Measurements from ENCODE around the gene COX10. TPM values are rescaled to one million over a fixed set of nuclear protein-coding genes. Genes with fewer than 3 reads are reported as not detected.
"Not testable (repeated sequence)": the region's sequence is repeated elsewhere in the genome, so short reads cannot be mapped to it uniquely, and the experiment has no call there.

The COX10 gene
- total RNA-seq, 2 donors from 2014 or later, result 20.8 to 46.1 TPM

- not testable (repeated sequence) for ATAC-seq
Measured at GRCh38 chr17:14236032-14236431, 166.7 kb downstream of the COX10 start.

GRCh38 chr17:14236762-14237161 is 167.5 kb downstream of the COX10 start, which contains the start of gene CDRT15:
TSS of gene CDRT15 (minus strand) at chr17:14236862. CDS start at chr17:14236833, 29 bp downstream.
- 84 to 85% methylated on average over 4 to 9 of the region's 11 CpGs for WGBS, 2 donors
- intact Hi-C loops (cut with DNase I), result not testable (repeated sequence)

More at GRCh38 chr17:14236032-14236431, 166.7 kb downstream of the COX10 start:
- DNase-seq; intact Hi-C loops (cut with DNase I); H3K27me3 ChIP-seq; H3K4me3 ChIP-seq; H3K9me3 ChIP-seq; H3K36me3 ChIP-seq (replicated peaks in 1 of 2; ENCODE audit: insufficient read depth in 1 of 2, low read depth in 2 of 2); H3K27ac ChIP-seq; H3K4me1 ChIP-seq: not testable (repeated sequence)
- 76 to 77% methylated on average over 3 to 7 of the region's 9 CpGs for WGBS, 2 donors

GRCh38 chr17:14239271-14239670 is 170.0 kb downstream of the COX10 start:
- DNase-seq; intact Hi-C loops (cut with DNase I); H3K4me3 ChIP-seq; H3K27me3 ChIP-seq; ATAC-seq; H3K9me3 ChIP-seq; H3K36me3 ChIP-seq (replicated peaks in 1 of 2; ENCODE audit: insufficient read depth in 1 of 2, low read depth in 2 of 2); H3K27ac ChIP-seq; H3K4me1 ChIP-seq: not testable (repeated sequence)
- WGBS, 2 donors, result 91 to 94% methylated on average over 4 of the region's 5 CpGs

More at GRCh38 chr17:14236762-14237161, 167.5 kb downstream of the COX10 start, which contains the start of gene CDRT15:
- not testable (repeated sequence) for H3K27ac ChIP-seq; H3K9me3 ChIP-seq; H3K4me3 ChIP-seq; DNase-seq; H3K27me3 ChIP-seq; H3K36me3 ChIP-seq (replicated peaks in 1 of 2; ENCODE audit: insufficient read depth in 1 of 2, low read depth in 2 of 2); ATAC-seq; H3K4me1 ChIP-seq

GRCh38 chr17:14245002-14245401 is 175.7 kb downstream of the COX10 start:
- DNase-seq, result no peak
- intact Hi-C loops (cut with DNase I), result no loop called here

GRCh38 chr17:14245629-14246028 is 176.3 kb downstream of the COX10 start:
- ATAC-seq (no peak), DNase-seq (no peak)
- Histone ChIP-seq H3K9me3 (no peaks in the 10 kb centered on the region), H3K27me3 (no peaks in the 10 kb centered on the region), H3K4me3 (no peak overlapping the region), H3K4me1 (no peaks in the 10 kb centered on the region), H3K36me3 (replicated peaks in 1 of 2; ENCODE audit: insufficient read depth in 1 of 2, low read depth in 2 of 2) (no peaks in the 10 kb centered on the region), H3K27ac (no peak overlapping the region)
- TF ChIP-seq POLR2A (IDR thresholded peaks at IDR 0.05), result no peak
- no peak for TF ChIP-seq CTCF (IDR thresholded peaks at IDR 0.05)
- intact Hi-C loops (cut with DNase I), result no loop called here
- 63 to 74% methylated on average over 3 of the region's 3 CpGs for WGBS, 2 donors

More at GRCh38 chr17:14245002-14245401, 175.7 kb downstream of the COX10 start:
- H3K27me3 ChIP-seq, result no peaks in the 10 kb centered on the region
- H3K4me3 ChIP-seq, result no peak overlapping the region
- no peak for ATAC-seq
- TF ChIP-seq POLR2A (IDR thresholded peaks at IDR 0.05) (no peak), CTCF (IDR thresholded peaks at IDR 0.05) (no peak)
- H3K36me3 ChIP-seq (replicated peaks in 1 of 2; ENCODE audit: insufficient read depth in 1 of 2, low read depth in 2 of 2), result no peaks in the 10 kb centered on the region
- no peak overlapping the region for H3K27ac ChIP-seq
- WGBS, 2 donors, result 54 to 86% methylated on average over 1 of the region's 1 CpG
- H3K4me1 ChIP-seq, result no peaks in the 10 kb centered on the region
- H3K9me3 ChIP-seq, result no peaks in the 10 kb centered on the region

Small RNAs within 50 kb of the gene (small RNA-seq; reads per million reads assigned to genes)
- not detected for gene RF00090

Other genes with a start within 250 kb of the COX10 start
- not detected for gene CDRT15, start 167.4 kb downstream of the COX10 start, total RNA-seq
- 1 to 10 TPM in 1 of 2 donors, under 1 TPM in 1; 0.99 to 1.6 TPM for gene HS3ST3B1, start 231.6 kb downstream of the COX10 start, total RNA-seq

Data from body of pancreas (tissue), 4 donors.